Stomach (tissue), 9 donors: ENCODE results near the gene PLIN5. TPM values are rescaled to one million over a fixed set of nuclear protein-coding genes. Genes with fewer than 3 reads are reported as not detected.

Experiments
- DNase-seq, 2 donors: peaks; one replicate each; pipeline versions ENCODE4 v3.0.0 to v3.0.0-alpha.2; 2013 to 2019
- H3K27ac ChIP-seq, 5 donors: fragments of 200-600 bp in 4 of 5; sonication (generic) in 4 of 5; one replicate each; pipeline ENCODE4 v1.5.1; 2013 to 2019; ENCODE audit warnings: mild to moderate bottlenecking in 1 of 5, moderate library complexity in 1 of 5
- H3K27me3 ChIP-seq, 3 donors: fragments of 200-600 bp; sonication (generic); one replicate each; pipeline ENCODE4 v1.5.1; 2017 to 2019; ENCODE audit warnings: mixed run types in 1 of 3
- H3K36me3 ChIP-seq, 4 donors: fragments of 200-600 bp; sonication (generic); 1 replicate in 3 of 4; 2 replicates in 1 of 4; pipeline ENCODE4 v1.5.1; 2016 to 2019
- H3K4me1 ChIP-seq, 4 donors: fragments of 200-600 bp; sonication (generic); one replicate each; pipeline ENCODE4 v1.5.1; 2016 to 2019
- H3K4me3 ChIP-seq, 4 donors: fragments of 200-600 bp; sonication (generic) in 3 of 4; one replicate each; pipeline ENCODE4 v1.5.1; 2016 to 2019; ENCODE audit warnings: mild to moderate bottlenecking in 1 of 4
- H3K9me3 ChIP-seq, 4 donors: fragments of 200-600 bp; sonication (generic); one replicate each; pipeline ENCODE4 v1.5.1; 2016 to 2019
- EP300 ChIP-seq: sonication (generic); formaldehyde crosslinking; IDR thresholded peaks from one replicate; pipeline ENCODE4 v1.6.1; 2017; ENCODE audit warnings: antibody characterized with exemption
- POLR2A ChIP-seq, 4 donors: fragments of 450-650 bp; IDR thresholded peaks; one replicate each; pipeline ENCODE4 v1.6.1; 2016; ENCODE audit warnings: antibody characterized with exemption in 4 of 4, control low read depth in 2 of 4, mild to moderate bottlenecking in 1 of 4, moderate library complexity in 1 of 4
- POLR2AphosphoS5 ChIP-seq, 3 donors: sonication (generic); formaldehyde crosslinking; IDR thresholded peaks; one replicate each; pipeline ENCODE4 v1.6.1; 2016; ENCODE audit warnings: antibody characterized with exemption in 3 of 3
- WGBS, 5 donors: extraction: QIAGEN DNeasy Blood & Tissue Kit in 3 of 5; methylation state at CpG; one replicate each; pipeline versions ENCODE4 v1.1.5 to v1.1.7; 2013 to 2018; 5-methylcytosine and 5-hydroxymethylcytosine counted together
- intact Hi-C: fragments of 100-400 bp; cut with DNase I; formaldehyde crosslinking; loops from one replicate; pipeline ENCODE4 v1.15.1; 2023; ENCODE audit warnings: low total_unique reads
- polyA plus RNA-seq, 3 donors: library from polyadenylated mRNA; stranded (reverse); fragments of 200-250 nt; gene quantifications; one replicate each; pipeline ENCODE4 v1.2.3, GENCODE V29; 2013
- total RNA-seq, 5 donors: library from RNA; depleted of rRNA; stranded (reverse); fragments of >200 nt; gene quantifications; one replicate each; pipeline versions ENCODE4 v1.1.0 to v1.2.3, GENCODE V29; 2014 to 2016
- TF ChIP-seq, protein P1 (sequence below), 7 experiments: fragments of 450-650 bp in 4 of 7; fragments of 200-600 bp in 3 of 7; sonication (generic) in 3 of 7; IDR thresholded peaks; one replicate each; pipeline ENCODE4 v1.5.1; 2016 to 2019; ENCODE audit warnings: antibody characterized with exemption in 7 of 7, control low read depth in 2 of 7, mild to moderate bottlenecking in 1 of 7
- donor health status: healthy with polysubstance abuse.
- donor health status: Bipolar disorder and iron deficiency.
- donor health status: healthy.

Gene PLIN5
- total and polyA plus RNA-seq, 8 donors, result 1.4 to 114 (median 31.6) TPM

- 74 to 87% (median 84%) methylated on average over 9 of the region's 9 CpGs for WGBS, 5 donors
Measured at GRCh38 chr19:4533835-4534424, 1.1 kb downstream of the PLIN5 start.

DNA sequence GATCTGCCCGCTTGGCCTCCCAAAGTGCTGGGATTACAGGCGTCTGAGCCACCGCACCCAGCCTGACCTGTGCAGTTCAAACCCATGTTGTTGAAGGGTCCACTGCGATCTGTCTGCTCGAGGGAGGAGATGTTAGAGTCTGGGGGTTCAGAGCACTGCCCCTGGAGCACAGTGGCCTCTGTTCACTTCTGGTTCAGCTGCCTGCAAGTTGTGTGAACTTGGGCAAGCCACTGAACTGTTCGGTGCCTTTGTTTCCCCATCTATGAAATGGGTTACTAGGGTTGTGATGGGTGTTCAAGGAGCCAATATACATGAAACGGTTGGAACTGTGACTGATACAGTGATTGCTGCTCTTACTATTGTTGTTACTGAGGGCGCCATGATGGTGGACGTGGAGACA, 1.7 kb downstream of the PLIN5 start:
- intact Hi-C loops, result no loop called here
- Histone ChIP-seq H3K27ac (peak overlapping the region in 2 of 5 donors; percentile 7 to 82), H3K4me3 (no peak overlapping the region), H3K27me3 (peaks cover 0 to 37% (median 9%) of the 10 kb centered on the region in 3 donors), H3K4me1 (peaks cover 11 to 57% (median 52%) of the 10 kb centered on the region in 4 donors), H3K36me3 (peaks cover 0 to 5% (median 0%) of the 10 kb centered on the region in 4 donors), H3K9me3 (no peaks in the 10 kb centered on the region)
- 82 to 89% (median 84%) methylated on average over 9 of the region's 9 CpGs for WGBS, 5 donors
- no peak for DNase-seq
- TF ChIP-seq EP300 (no peak), POLR2A (IDR thresholded peaks at IDR 0.05) (no peak), POLR2AphosphoS5 (IDR thresholded peaks at IDR 0.05) (no peak)
- TF ChIP-seq, protein P1, sequence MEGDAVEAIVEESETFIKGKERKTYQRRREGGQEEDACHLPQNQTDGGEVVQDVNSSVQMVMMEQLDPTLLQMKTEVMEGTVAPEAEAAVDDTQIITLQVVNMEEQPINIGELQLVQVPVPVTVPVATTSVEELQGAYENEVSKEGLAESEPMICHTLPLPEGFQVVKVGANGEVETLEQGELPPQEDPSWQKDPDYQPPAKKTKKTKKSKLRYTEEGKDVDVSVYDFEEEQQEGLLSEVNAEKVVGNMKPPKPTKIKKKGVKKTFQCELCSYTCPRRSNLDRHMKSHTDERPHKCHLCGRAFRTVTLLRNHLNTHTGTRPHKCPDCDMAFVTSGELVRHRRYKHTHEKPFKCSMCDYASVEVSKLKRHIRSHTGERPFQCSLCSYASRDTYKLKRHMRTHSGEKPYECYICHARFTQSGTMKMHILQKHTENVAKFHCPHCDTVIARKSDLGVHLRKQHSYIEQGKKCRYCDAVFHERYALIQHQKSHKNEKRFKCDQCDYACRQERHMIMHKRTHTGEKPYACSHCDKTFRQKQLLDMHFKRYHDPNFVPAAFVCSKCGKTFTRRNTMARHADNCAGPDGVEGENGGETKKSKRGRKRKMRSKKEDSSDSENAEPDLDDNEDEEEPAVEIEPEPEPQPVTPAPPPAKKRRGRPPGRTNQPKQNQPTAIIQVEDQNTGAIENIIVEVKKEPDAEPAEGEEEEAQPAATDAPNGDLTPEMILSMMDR (IDR thresholded peaks at IDR 0.05), result no peak

More at GRCh38 chr19:4533835-4534424, 1.1 kb downstream of the PLIN5 start:
- H3K27ac ChIP-seq, result peak overlapping the region in 3 of 5 donors; percentile 23 to 82 (median 72)
- no peaks in the 10 kb centered on the region for H3K9me3 ChIP-seq
- H3K4me3 ChIP-seq, result peak overlapping the region in 2 of 4 donors; percentile 39 to 50
- peaks cover 12 to 63% (median 56%) of the 10 kb centered on the region in 4 donors for H3K4me1 ChIP-seq
- peaks cover 0 to 3% (median 0%) of the 10 kb centered on the region in 4 donors for H3K36me3 ChIP-seq
- H3K27me3 ChIP-seq, result peaks cover 0 to 43% (median 9%) of the 10 kb centered on the region in 3 donors
- TF ChIP-seq POLR2A (IDR thresholded peaks at IDR 0.05) (no peak), EP300 (no peak), POLR2AphosphoS5 (IDR thresholded peaks at IDR 0.05) (no peak)
- DNase-seq, result no peak
- intact Hi-C loops, result no loop called here

DNA sequence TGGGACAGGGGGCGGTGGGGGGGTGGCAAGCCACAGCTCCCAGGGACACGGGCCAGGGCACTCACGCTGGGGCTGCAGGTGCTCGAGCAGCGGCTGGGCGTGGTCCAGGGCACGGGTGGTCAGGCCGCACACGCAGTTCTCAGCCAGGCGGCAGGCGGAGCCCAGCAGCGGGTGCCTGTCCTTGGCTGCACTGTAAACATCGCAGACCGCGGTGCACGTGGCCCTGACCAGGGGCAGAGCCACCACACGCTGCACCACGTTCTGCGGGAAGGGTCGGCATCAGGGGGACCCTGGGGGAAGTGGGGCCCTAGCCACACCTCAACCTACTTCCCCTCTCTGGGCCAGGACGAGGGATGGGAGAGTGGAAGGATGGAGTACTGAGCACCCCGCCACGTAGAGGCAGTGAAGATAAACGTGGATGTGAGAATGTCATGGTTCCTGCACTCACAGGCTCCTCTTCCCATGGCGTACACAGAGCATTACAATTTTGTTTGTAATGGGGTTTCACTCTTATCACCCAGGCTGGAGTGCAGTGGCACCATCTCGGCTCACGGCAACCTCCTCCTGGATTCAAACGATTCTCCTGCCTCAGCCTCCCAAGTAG, 3.4 kb downstream of the PLIN5 start:
- H3K36me3 ChIP-seq, result peaks cover 0 to 5% (median 0%) of the 10 kb centered on the region in 4 donors
- intact Hi-C loops, result no loop called here
- peaks cover 0 to 25% (median 9%) of the 10 kb centered on the region in 3 donors for H3K27me3 ChIP-seq
- H3K27ac ChIP-seq, result peak overlapping the region in 3 of 5 donors; percentile 16 to 82 (median 47)
- H3K4me3 ChIP-seq, result no peak overlapping the region
- TF ChIP-seq, protein P1 (IDR thresholded peaks at IDR 0.05), result no peak
- TF ChIP-seq POLR2AphosphoS5 (IDR thresholded peaks at IDR 0.05), result peak in 1 of 3 donors; percentile 37
- 22 to 52% (median 33%) methylated on average over 17 to 28 of the region's 28 CpGs for WGBS, 5 donors
- peak in 1 of 2 donors; percentile 80 for DNase-seq
- H3K4me1 ChIP-seq, result peaks cover 0 to 41% (median 36%) of the 10 kb centered on the region in 4 donors
- no peaks in the 10 kb centered on the region for H3K9me3 ChIP-seq

- intact Hi-C loops, result no loop called here
- no peak for DNase-seq
- TF ChIP-seq, protein P1 (IDR thresholded peaks at IDR 0.05), result no peak
- no peak for TF ChIP-seq POLR2AphosphoS5 (IDR thresholded peaks at IDR 0.05)
- no peak for TF ChIP-seq POLR2A (IDR thresholded peaks at IDR 0.05)
- no peak for TF ChIP-seq EP300
- no peaks in the 10 kb centered on the region for H3K9me3 ChIP-seq
- peaks cover 0 to 25% (median 20%) of the 10 kb centered on the region in 4 donors for H3K4me1 ChIP-seq
- H3K27me3 ChIP-seq, result peaks cover 0 to 9% (median 3%) of the 10 kb centered on the region in 3 donors
- 78 to 85% (median 81%) methylated on average over 11 to 14 of the region's 14 CpGs for WGBS, 5 donors
- no peak overlapping the region for H3K4me3 ChIP-seq
- peaks cover 0 to 5% (median 0%) of the 10 kb centered on the region in 4 donors for H3K36me3 ChIP-seq
- H3K27ac ChIP-seq, result peak overlapping the region in 1 of 5 donors; percentile 25
Measured at GRCh38 chr19:4529924-4530522, 5.0 kb downstream of the PLIN5 start.
